Thyroid gland (tissue), 4 donors: ENCODE results near the gene NUP85.

ENCODE experiments used
- CTCF ChIP-seq, 6 experiments: fragments of 200-600 bp in 3 of 6; fragments of 450-650 bp in 3 of 6; sonication (generic) in 3 of 6; IDR thresholded peaks; one replicate each; pipeline ENCODE4 v1.5.1; 2016 to 2019; ENCODE audit warnings: antibody characterized with exemption in 6 of 6, mild to moderate bottlenecking in 2 of 6, inconsistent platforms in 1 of 6, moderate library complexity in 1 of 6
- POLR2A ChIP-seq, 2 donors: fragments of 450-650 bp; IDR thresholded peaks; one replicate each; pipeline ENCODE4 v1.6.1; 2017; ENCODE audit warnings: antibody characterized with exemption in 2 of 2, mild to moderate bottlenecking in 2 of 2, moderate library complexity in 1 of 2

DNA sequence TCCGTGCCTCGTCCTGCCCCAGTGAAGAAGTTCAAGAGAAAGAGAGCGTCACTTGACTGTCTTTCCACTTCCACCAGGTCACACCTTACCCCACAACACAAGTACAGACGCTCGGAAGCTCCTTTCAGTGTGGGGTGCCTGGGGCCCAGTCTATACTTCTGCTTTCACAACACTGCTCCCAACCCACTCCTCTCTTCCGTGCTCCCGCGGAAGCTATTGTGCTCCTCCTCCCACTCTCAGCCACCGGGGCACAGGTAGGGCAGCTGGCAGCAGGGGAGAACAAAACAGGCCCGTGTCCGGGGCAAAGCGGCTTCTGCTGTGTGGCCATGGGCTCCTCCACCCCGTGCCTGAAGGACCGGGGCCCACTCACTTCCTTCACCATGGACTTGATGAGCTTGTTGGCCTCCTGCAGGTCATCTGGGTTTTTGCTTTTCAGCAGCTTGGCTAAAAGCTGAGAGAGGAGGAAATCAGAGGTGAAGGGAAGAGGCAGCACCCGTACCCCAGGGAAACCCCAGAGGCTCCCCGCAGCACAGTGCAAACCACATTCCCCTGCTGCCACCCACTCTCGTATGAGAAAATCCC lies 37.1 kb downstream of the NUP85 start:
- TF ChIP-seq POLR2A (IDR thresholded peaks at IDR 0.05) (no peak), CTCF (IDR thresholded peaks at IDR 0.05) (no peak)
